Body of pancreas (tissue), 4 donors: ENCODE measurements around the gene DBNDD2.

Experiments used
- POLR2A ChIP-seq, 3 donors: fragments of 450-650 bp; IDR thresholded peaks; one replicate each; pipeline ENCODE4 v1.6.1; 2016; ENCODE audit warnings: antibody characterized with exemption in 3 of 3, mild to moderate bottlenecking in 2 of 3
- TF ChIP-seq, protein P1 (sequence below), 7 experiments: fragments of 450-650 bp in 4 of 7; fragments of 200-600 bp in 3 of 7; sonication (generic) in 3 of 7; IDR thresholded peaks; one replicate each; pipeline ENCODE4 v1.5.1; 2016 to 2019; ENCODE audit warnings: antibody characterized with exemption in 7 of 7

DNA sequence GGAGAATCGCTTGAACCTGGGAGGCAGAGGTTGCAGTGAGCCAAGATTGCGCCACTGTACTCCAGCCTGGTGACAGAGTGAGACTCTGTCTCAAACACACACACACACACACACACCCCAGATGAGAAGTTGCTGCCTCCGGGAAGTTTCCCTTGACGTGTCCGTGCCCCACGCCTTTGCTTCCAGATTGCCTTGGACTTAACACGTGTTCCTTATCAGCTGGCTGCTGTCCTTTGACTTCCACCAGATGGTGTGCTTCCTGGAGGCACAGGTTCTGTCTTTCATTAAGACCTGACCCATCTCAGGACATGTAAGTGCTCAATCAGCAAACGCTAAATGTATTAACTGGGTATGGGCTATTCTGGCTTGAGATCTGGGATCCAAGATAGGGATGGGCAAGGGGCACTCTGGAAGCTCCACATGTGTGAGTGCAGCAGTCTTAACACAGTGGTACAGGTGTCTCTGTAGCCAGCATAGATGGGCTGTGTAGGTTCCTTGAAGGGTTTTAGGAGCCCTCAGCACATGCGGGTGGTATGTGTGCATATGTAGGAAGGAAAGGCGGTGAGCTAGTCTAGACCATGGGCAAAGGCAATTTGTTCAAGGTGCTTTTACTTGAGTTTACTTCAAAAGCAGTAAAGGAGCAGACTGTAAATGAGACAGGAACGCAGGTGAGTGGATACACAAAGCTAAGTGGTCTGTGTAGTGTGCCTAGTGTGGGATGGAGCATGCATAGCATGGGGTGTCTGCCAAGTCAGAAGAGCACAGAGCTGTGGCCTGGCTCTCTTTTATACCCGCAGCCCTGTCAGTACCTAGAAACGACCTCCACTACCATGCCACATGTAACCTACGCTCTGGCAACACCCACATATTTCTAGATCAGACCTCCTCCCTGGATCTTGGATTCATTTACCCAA lies 19.4 kb downstream of the DBNDD2 start:
- TF ChIP-seq, protein P1, sequence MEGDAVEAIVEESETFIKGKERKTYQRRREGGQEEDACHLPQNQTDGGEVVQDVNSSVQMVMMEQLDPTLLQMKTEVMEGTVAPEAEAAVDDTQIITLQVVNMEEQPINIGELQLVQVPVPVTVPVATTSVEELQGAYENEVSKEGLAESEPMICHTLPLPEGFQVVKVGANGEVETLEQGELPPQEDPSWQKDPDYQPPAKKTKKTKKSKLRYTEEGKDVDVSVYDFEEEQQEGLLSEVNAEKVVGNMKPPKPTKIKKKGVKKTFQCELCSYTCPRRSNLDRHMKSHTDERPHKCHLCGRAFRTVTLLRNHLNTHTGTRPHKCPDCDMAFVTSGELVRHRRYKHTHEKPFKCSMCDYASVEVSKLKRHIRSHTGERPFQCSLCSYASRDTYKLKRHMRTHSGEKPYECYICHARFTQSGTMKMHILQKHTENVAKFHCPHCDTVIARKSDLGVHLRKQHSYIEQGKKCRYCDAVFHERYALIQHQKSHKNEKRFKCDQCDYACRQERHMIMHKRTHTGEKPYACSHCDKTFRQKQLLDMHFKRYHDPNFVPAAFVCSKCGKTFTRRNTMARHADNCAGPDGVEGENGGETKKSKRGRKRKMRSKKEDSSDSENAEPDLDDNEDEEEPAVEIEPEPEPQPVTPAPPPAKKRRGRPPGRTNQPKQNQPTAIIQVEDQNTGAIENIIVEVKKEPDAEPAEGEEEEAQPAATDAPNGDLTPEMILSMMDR (IDR thresholded peaks at IDR 0.05): peak in 1 of 7 experiments; percentile 19
- TF ChIP-seq POLR2A (IDR thresholded peaks at IDR 0.05): peak in 1 of 3 donors; percentile 12
